Measurements from ENCODE around the gene DNAJA4.

DNA sequence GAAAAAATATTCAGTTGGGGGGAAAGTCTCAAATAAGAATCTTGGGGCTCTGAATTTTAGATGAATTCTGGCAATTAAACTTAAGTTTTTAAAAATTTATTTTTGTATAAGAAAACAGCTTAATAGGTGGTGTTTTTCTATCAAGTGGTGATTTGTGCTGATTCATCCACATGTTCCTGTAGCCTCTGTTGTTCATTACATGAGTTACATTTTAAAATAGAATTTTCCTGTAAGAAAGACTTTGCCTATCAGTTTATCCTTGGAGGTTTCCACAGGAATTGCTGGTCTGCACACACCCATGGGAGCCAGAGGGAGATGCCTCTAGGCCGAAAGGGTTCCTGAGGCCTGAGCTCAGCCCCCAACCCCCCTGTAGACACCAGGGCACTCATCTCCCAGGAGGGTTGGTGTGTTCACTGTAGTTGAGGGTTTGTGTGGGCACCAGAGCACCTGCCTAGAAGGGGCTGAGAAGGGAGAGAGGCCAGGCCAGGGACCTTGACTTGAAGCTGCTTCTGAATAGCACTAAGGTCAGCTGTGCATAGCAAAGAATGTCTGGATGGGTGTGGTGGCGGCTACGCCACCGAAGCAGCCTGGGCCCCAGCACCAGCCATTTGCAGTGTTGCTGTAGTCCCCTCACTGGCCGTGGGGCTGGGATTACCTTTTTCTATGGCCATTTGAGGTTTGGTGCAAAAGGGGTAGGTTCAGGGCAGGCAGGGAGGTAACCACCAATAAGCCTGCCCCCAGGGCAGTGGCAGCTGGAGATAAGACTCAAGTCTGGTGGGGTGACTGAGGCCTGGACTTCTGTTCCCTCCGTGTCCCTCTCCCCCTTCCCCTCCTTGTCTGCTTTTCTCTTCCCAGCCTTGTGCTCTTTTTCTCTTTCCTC is 11.9 kb downstream of the DNAJA4 start:
- TF ChIP-seq, protein P1, sequence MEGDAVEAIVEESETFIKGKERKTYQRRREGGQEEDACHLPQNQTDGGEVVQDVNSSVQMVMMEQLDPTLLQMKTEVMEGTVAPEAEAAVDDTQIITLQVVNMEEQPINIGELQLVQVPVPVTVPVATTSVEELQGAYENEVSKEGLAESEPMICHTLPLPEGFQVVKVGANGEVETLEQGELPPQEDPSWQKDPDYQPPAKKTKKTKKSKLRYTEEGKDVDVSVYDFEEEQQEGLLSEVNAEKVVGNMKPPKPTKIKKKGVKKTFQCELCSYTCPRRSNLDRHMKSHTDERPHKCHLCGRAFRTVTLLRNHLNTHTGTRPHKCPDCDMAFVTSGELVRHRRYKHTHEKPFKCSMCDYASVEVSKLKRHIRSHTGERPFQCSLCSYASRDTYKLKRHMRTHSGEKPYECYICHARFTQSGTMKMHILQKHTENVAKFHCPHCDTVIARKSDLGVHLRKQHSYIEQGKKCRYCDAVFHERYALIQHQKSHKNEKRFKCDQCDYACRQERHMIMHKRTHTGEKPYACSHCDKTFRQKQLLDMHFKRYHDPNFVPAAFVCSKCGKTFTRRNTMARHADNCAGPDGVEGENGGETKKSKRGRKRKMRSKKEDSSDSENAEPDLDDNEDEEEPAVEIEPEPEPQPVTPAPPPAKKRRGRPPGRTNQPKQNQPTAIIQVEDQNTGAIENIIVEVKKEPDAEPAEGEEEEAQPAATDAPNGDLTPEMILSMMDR (IDR thresholded peaks at IDR 0.05; ENCODE audit: low read length) = no peak
- TF ChIP-seq EZH2 (IDR thresholded peaks at IDR 0.05; ENCODE audit: borderline replicate concordance, low read length) = no peak

All from OCI-LY1 (cell line).